HepG2 (cell line): Measurements from ENCODE around the gene PNLDC1. TPM values are rescaled to one million over a fixed set of nuclear protein-coding genes. Genes with fewer than 3 reads are reported as not detected.
A peak's percentile ranks its signal among the peaks of the same experiment; 100 is the strongest.

Experiments
- AHR ChIP-seq: IDR thresholded peaks from 2 replicates; pipeline ENCODE4 v1.6.1; 2018; ENCODE audit warnings: missing genetic modification reagents, missing compliant biosample characterization
- ARID2 ChIP-seq: sonication (generic); formaldehyde crosslinking; IDR thresholded peaks from 2 replicates; pipeline ENCODE4 v1.8.1; 2022; ENCODE audit warnings: mild to moderate bottlenecking, missing genetic modification reagents, borderline replicate concordance
- BRCA1 ChIP-seq: sonication (generic); formaldehyde crosslinking; IDR thresholded peaks from 2 replicates; pipeline ENCODE4 v1.4.0; 2020; ENCODE audit warnings: missing genetic modification reagents
- CCAR2 ChIP-seq: fragments of 200-400 bp; formaldehyde crosslinking; optimal IDR thresholded peaks from 2 replicates; pipeline ENCODE3; 2018; ENCODE audit warnings: low read depth, mild to moderate bottlenecking, low read length, moderate library complexity
- E2F5 ChIP-seq: sonication (generic); formaldehyde crosslinking; conservative IDR thresholded peaks from 2 replicates; pipeline ENCODE4 v1.4.0; 2020; ENCODE audit warnings: missing genetic modification reagents
- GTF2F1 ChIP-seq: fragments of 150-350 bp; IDR thresholded peaks from 2 replicates; pipeline ENCODE4 v1.6.1; 2014; ENCODE audit warnings: low read length
- HINFP ChIP-seq: sonication (generic); formaldehyde crosslinking; IDR thresholded peaks from 2 replicates; pipeline ENCODE4 v1.4.0; 2020; ENCODE audit warnings: low read depth, mild to moderate bottlenecking, missing genetic modification reagents
- JARID2 ChIP-seq: sonication (generic); formaldehyde crosslinking; IDR thresholded peaks from 2 replicates; pipeline ENCODE4 v1.8.1; 2023; ENCODE audit warnings: missing genetic modification reagents, inconsistent platforms; ENCODE audit not compliant: insufficient replicate concordance
- KDM4B ChIP-seq: sonication (generic); formaldehyde crosslinking; IDR thresholded peaks from 2 replicates; pipeline ENCODE4 v1.4.0; 2020; ENCODE audit warnings: missing genetic modification reagents
- KLF13 ChIP-seq: sonication (generic); formaldehyde crosslinking; IDR thresholded peaks from 2 replicates; pipeline ENCODE4 v1.4.0; 2020; ENCODE audit warnings: mild to moderate bottlenecking, missing genetic modification reagents
- MTA1 ChIP-seq: sonication (generic); formaldehyde crosslinking; IDR thresholded peaks from 2 replicates; pipeline ENCODE4 v1.4.0; 2020; ENCODE audit warnings: missing genetic modification reagents, mild to moderate bottlenecking, borderline replicate concordance
- NCOA5 ChIP-seq: sonication (generic); formaldehyde crosslinking; IDR thresholded peaks from 2 replicates; pipeline ENCODE4 v1.4.0; 2020; ENCODE audit warnings: missing genetic modification reagents
- NFE2L1 ChIP-seq: sonication (generic); formaldehyde crosslinking; IDR thresholded peaks from 2 replicates; pipeline ENCODE4 v1.4.0; 2020; ENCODE audit warnings: missing genetic modification reagents, mild to moderate bottlenecking, borderline replicate concordance
- PLRG1 ChIP-seq: fragments of 450-650 bp; conservative IDR thresholded peaks from 2 replicates; pipeline ENCODE4 v1.6.1; 2016
- ZFP91 ChIP-seq: sonication (generic); formaldehyde crosslinking; IDR thresholded peaks from 2 replicates; pipeline ENCODE4 v1.9.0; 2022; ENCODE audit warnings: missing genetic modification reagents, mild to moderate bottlenecking, borderline replicate concordance
- ZKSCAN8 ChIP-seq: IDR thresholded peaks from 2 replicates; pipeline ENCODE4 v1.6.1; 2016; ENCODE audit warnings: borderline replicate concordance, missing genetic modification reagents, missing compliant biosample characterization
- ZNF274 ChIP-seq: sonication (generic); formaldehyde crosslinking; IDR thresholded peaks from 2 replicates; pipeline ENCODE4 v1.5.1; 2020; ENCODE audit warnings: mild to moderate bottlenecking, missing genetic modification reagents
- ZNF713 ChIP-seq: sonication (generic); formaldehyde crosslinking; IDR thresholded peaks from 2 replicates; pipeline ENCODE4 v1.4.0; 2020; ENCODE audit warnings: mild to moderate bottlenecking, missing genetic modification reagents
- ZNF749 ChIP-seq: sonication (generic); formaldehyde crosslinking; IDR thresholded peaks from 2 replicates; pipeline ENCODE4 v1.8.0; 2022; ENCODE audit warnings: mild to moderate bottlenecking, missing genetic modification reagents, moderate library complexity, borderline replicate concordance
- ZNF781 ChIP-seq: sonication (generic); formaldehyde crosslinking; IDR thresholded peaks from 2 replicates; pipeline ENCODE4 v1.5.1; 2020; ENCODE audit warnings: borderline replicate concordance, mild to moderate bottlenecking, missing genetic modification reagents; ENCODE audit errors: not compliant biosample characterization
- ZNF790 ChIP-seq: sonication (generic); formaldehyde crosslinking; IDR thresholded peaks from 2 replicates; pipeline ENCODE4 v1.8.0; 2022; ENCODE audit warnings: missing genetic modification reagents, mild to moderate bottlenecking, borderline replicate concordance
- polyA plus RNA-seq, 8 experiments: library from polyadenylated mRNA; depleted of rRNA in 3 of 8; stranded (reverse) in 7 of 8; unstranded in 1 of 8; fragments of >200 nt; fragmentation: Illumina TruSeq in 4 of 8; extraction: Trizol in 4 of 8; gene quantifications; 2 replicates each; pipeline versions ENCODE4 v1.2.1 to v1.2.3, GENCODE V29; 2011 to 2016; ENCODE audit warnings: low read depth in 4 of 8, missing spikeins in 1 of 8, mixed read lengths in 1 of 8; ENCODE audit not compliant: insufficient read depth in 1 of 8
- total RNA-seq, 5 experiments: library from RNA; depleted of rRNA; stranded (reverse); fragments of >200 nt; fragmentation: Illumina TruSeq; extraction: Trizol; gene quantifications; 2 replicates each; pipeline ENCODE4 v1.2.3, GENCODE V29; 2016; ENCODE audit warnings: low read depth in 1 of 5
- TF ChIP-seq, protein P1 (sequence below): sonication (generic); formaldehyde crosslinking; IDR thresholded peaks from 2 replicates; pipeline ENCODE4 v1.4.0; 2020; ENCODE audit warnings: missing genetic modification reagents, low read depth, mild to moderate bottlenecking, borderline replicate concordance
- TF ChIP-seq, protein P2 (sequence below): sonication (generic); formaldehyde crosslinking; IDR thresholded peaks from 2 replicates; pipeline ENCODE4 v1.4.0; 2020; ENCODE audit warnings: missing genetic modification reagents

Gene PNLDC1
- total and polyA plus RNA-seq, 2 of the 13 experiments (the other 11 are each of a cell fraction or from before 2014, with no cell fraction given), result not detected

GRCh38 chr6:159790149-159790955 lies 9.7 kb upstream of the PNLDC1 start, which contains the start of gene MRPL18 (continued):
- TF ChIP-seq, protein P1, sequence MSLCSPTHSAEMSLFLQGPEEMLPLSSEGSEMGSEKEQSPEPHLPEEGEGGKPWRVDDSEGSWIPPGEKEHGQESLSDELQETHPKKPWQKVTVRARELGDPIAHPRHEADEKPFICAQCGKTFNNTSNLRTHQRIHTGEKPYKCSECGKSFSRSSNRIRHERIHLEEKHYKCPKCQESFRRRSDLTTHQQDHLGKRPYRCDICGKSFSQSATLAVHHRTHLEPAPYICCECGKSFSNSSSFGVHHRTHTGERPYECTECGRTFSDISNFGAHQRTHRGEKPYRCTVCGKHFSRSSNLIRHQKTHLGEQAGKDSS (CRISPR knock-in tag), result no peak
- TF ChIP-seq ARID2 (CRISPR knock-in tag), result no peak
- no peak for TF ChIP-seq KLF13 (CRISPR knock-in tag)
- no peak for TF ChIP-seq ZNF274 (CRISPR knock-in tag)
- 0 out of 2 replicates have a peak, but pooled peaks have one; percentile 21 for TF ChIP-seq AHR (CRISPR knock-in tag)
- no peak; the same call in 1 of the 2 replicates for TF ChIP-seq NFE2L1 (CRISPR knock-in tag)
- TF ChIP-seq MTA1 (CRISPR knock-in tag), result no peak
- TF ChIP-seq KDM4B (CRISPR knock-in tag), result no peak
- no peak for TF ChIP-seq ZNF781 (CRISPR knock-in tag)
- TF ChIP-seq PLRG1, result no peak
- no peak for TF ChIP-seq HINFP
- no peak for TF ChIP-seq E2F5 (CRISPR knock-in tag)
- TF ChIP-seq, protein P2, sequence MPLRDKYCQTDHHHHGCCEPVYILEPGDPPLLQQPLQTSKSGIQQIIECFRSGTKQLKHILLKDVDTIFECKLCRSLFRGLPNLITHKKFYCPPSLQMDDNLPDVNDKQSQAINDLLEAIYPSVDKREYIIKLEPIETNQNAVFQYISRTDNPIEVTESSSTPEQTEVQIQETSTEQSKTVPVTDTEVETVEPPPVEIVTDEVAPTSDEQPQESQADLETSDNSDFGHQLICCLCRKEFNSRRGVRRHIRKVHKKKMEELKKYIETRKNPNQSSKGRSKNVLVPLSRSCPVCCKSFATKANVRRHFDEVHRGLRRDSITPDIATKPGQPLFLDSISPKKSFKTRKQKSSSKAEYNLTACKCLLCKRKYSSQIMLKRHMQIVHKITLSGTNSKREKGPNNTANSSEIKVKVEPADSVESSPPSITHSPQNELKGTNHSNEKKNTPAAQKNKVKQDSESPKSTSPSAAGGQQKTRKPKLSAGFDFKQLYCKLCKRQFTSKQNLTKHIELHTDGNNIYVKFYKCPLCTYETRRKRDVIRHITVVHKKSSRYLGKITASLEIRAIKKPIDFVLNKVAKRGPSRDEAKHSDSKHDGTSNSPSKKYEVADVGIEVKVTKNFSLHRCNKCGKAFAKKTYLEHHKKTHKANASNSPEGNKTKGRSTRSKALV (CRISPR knock-in tag), result no peak; the same call in 1 of the 2 replicates
- TF ChIP-seq ZFP91, result peak; percentile 70
- TF ChIP-seq NCOA5 (CRISPR knock-in tag), result no peak
- no peak for TF ChIP-seq ZNF790 (CRISPR knock-in tag)
- no peak for TF ChIP-seq ZNF749 (CRISPR knock-in tag)
- no peak for TF ChIP-seq ZKSCAN8 (CRISPR knock-in tag)
- no peak for TF ChIP-seq ZNF713
- no peak for TF ChIP-seq JARID2 (CRISPR knock-in tag)
- TF ChIP-seq BRCA1 (CRISPR knock-in tag), result no peak
- 0 out of 2 replicates have a peak, but pooled peaks have one; percentile 30 for TF ChIP-seq GTF2F1
- no peak for TF ChIP-seq CCAR2
